SU-DHL-6 (cell line): Measurements from ENCODE around the gene MARCKSL1.
A peak's percentile ranks its signal among the peaks of the same experiment; 100 is the strongest.

ENCODE experiments used
- H2AFZ ChIP-seq: fragments of 200-600 bp; sonication (generic); 2 replicates; pipeline ENCODE4 v1.6.1; 2014; ENCODE audit warnings: low read depth, mild to moderate bottlenecking, moderate library complexity, mixed read lengths, antibody characterized with exemption, low read length; ENCODE audit not compliant: severe bottlenecking
- H3F3A ChIP-seq: fragments of 200-600 bp; shearing (Covaris generic); 2 replicates; pipeline ENCODE4 v1.6.0; 2016; ENCODE audit warnings: antibody characterized with exemption, mild to moderate bottlenecking; ENCODE audit not compliant: insufficient read depth
- H3K27ac ChIP-seq: fragments of 200-600 bp; sonication (generic); 2 replicates; pipeline ENCODE4 v1.5.1; 2016; ENCODE audit warnings: low read depth, mild to moderate bottlenecking, low read length, moderate library complexity, mixed read lengths
- H3K27me3 ChIP-seq: fragments of 200-600 bp; sonication (generic), shearing (Covaris generic); 2 replicates; pipeline ENCODE4 v1.6.0; 2014; ENCODE audit warnings: mild to moderate bottlenecking, low read length
- H3K36me3 ChIP-seq: fragments of 200-600 bp; sonication (generic); 2 replicates; pipeline ENCODE4 v1.6.1; 2014; ENCODE audit warnings: mild to moderate bottlenecking, low read length, mixed read lengths
- H3K4me2 ChIP-seq: fragments of 300-600, 200-600 bp; shearing (Covaris generic), sonication (generic); 2 replicates; pipeline ENCODE4 v1.6.0; 2014; ENCODE audit warnings: low read length, low read depth, mild to moderate bottlenecking; ENCODE audit not compliant: poor library complexity, severe bottlenecking
- H3K4me3 ChIP-seq: fragments of 200-600 bp; sonication (generic); 2 replicates; pipeline ENCODE4 v1.5.1; 2014; ENCODE audit warnings: antibody characterized with exemption, low read length, mild to moderate bottlenecking, mixed read lengths; ENCODE audit not compliant: insufficient read depth, poor library complexity, severe bottlenecking
- H3K79me2 ChIP-seq: fragments of 200-600 bp; sonication (generic); 2 replicates; pipeline ENCODE4 v1.6.1; 2014; ENCODE audit warnings: mild to moderate bottlenecking, low read length, moderate library complexity; ENCODE audit not compliant: insufficient read depth
- H3K9ac ChIP-seq: fragments of 200-600 bp; sonication (generic); 2 replicates; pipeline ENCODE4 v1.7.0; 2014; ENCODE audit warnings: mild to moderate bottlenecking, low read length
- H3K9me2 ChIP-seq: fragments of 200-600 bp; sonication (generic); replicated peaks from 2 replicates; pipeline ENCODE4 v1.6.1; 2014; ENCODE audit warnings: low read length; ENCODE audit not compliant: insufficient read depth
- H3K9me3 ChIP-seq: fragments of 200-600 bp; sonication (generic); 2 replicates; pipeline ENCODE4 v1.6.1; 2014; ENCODE audit warnings: low read length, mixed read lengths; ENCODE audit not compliant: insufficient read depth
- H4K20me1 ChIP-seq: fragments of 200-600 bp; sonication (generic); 2 replicates; pipeline ENCODE4 v1.6.1; 2014; ENCODE audit warnings: low read depth, mild to moderate bottlenecking, antibody characterized with exemption, low read length, moderate library complexity, mixed read lengths
- EZH2phosphoT487 ChIP-seq: fragments of 200-600 bp; sonication (generic), shearing (Covaris generic); conservative IDR thresholded peaks from 2 replicates; pipeline ENCODE4 v1.6.1; 2018; ENCODE audit warnings: mild to moderate bottlenecking, antibody characterized with exemption, low read length, moderate library complexity, mixed read lengths
- TF ChIP-seq, protein P1 (sequence below): fragments of 200-600 bp; sonication (generic); IDR thresholded peaks from one replicate; pipeline ENCODE4 v1.5.1; 2017; ENCODE audit warnings: antibody characterized with exemption, mild to moderate bottlenecking, low read length, moderate library complexity; ENCODE audit not compliant: insufficient read depth, poor library complexity, severe bottlenecking

MARCKSL1 gene

GRCh38 chr1:32334864-32335534 is 1.0 kb downstream of the MARCKSL1 start:
- Histone ChIP-seq H3K79me2 (peaks cover 10% of the 10 kb centered on the region; the same call in 1 of the 2 replicates), H3K9ac (peak overlapping the region; percentile 66), H2AFZ (no peak overlapping the region), H3K4me3 (peak overlapping the region; percentile 91), H3K9me3 (no peaks in the 10 kb centered on the region), H3K27ac (peak overlapping the region; percentile 68), H3K27me3 (no peaks in the 10 kb centered on the region), H3K9me2 (no peaks in the 10 kb centered on the region), H3K4me2 (peak overlapping the region; percentile 62), H3K36me3 (no peaks in the 10 kb centered on the region; the same call in 1 of the 2 replicates), H3F3A (peaks cover 39% of the 10 kb centered on the region), H4K20me1 (no peaks in the 10 kb centered on the region)
- TF ChIP-seq, protein P1, sequence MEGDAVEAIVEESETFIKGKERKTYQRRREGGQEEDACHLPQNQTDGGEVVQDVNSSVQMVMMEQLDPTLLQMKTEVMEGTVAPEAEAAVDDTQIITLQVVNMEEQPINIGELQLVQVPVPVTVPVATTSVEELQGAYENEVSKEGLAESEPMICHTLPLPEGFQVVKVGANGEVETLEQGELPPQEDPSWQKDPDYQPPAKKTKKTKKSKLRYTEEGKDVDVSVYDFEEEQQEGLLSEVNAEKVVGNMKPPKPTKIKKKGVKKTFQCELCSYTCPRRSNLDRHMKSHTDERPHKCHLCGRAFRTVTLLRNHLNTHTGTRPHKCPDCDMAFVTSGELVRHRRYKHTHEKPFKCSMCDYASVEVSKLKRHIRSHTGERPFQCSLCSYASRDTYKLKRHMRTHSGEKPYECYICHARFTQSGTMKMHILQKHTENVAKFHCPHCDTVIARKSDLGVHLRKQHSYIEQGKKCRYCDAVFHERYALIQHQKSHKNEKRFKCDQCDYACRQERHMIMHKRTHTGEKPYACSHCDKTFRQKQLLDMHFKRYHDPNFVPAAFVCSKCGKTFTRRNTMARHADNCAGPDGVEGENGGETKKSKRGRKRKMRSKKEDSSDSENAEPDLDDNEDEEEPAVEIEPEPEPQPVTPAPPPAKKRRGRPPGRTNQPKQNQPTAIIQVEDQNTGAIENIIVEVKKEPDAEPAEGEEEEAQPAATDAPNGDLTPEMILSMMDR: peak; percentile 79
- no peak for TF ChIP-seq EZH2phosphoT487

GRCh38 chr1:32334274-32334861 is 1.7 kb downstream of the MARCKSL1 start:
- Histone ChIP-seq H3K79me2 (peaks cover 10% of the 10 kb centered on the region; the same call in 1 of the 2 replicates), H3K9ac (peak overlapping the region; percentile 66), H3F3A (peaks cover 39% of the 10 kb centered on the region), H4K20me1 (no peaks in the 10 kb centered on the region), H3K4me3 (peak overlapping the region; percentile 91), H3K9me3 (no peaks in the 10 kb centered on the region), H2AFZ (no peak overlapping the region), H3K27me3 (no peaks in the 10 kb centered on the region), H3K27ac (peak overlapping the region; percentile 68), H3K4me2 (peak overlapping the region; percentile 62), H3K36me3 (peaks cover under 1% of the 10 kb centered on the region; the same call in 1 of the 2 replicates), H3K9me2 (no peaks in the 10 kb centered on the region)
- TF ChIP-seq, protein P1: no peak
- no peak for TF ChIP-seq EZH2phosphoT487

DNA sequence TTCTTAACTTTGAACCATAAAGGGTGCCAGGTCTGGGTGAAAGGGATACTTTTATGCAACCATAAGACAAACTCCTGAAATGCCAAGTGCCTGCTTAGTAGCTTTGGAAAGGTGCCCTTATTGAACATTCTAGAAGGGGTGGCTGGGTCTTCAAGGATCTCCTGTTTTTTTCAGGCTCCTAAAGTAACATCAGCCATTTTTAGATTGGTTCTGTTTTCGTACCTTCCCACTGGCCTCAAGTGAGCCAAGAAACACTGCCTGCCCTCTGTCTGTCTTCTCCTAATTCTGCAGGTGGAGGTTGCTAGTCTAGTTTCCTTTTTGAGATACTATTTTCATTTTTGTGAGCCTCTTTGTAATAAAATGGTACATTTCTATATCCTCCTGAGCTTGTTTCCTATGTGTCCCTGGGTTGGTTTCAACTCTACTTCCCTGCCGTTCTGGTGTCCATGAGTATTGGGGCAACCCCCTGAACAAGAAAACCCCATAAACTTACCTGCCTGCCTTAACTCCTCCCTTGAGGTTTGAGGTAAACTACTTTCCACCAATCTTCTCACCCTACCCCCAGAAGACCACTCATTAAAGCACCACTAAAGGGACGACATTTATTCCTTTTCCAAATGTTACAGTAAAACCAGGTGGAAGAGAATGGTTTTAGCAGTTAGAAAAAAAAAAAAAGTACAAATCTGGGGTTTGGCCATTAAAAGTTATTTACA is 2.6 kb downstream of the MARCKSL1 start:
- TF ChIP-seq EZH2phosphoT487: no peak
- TF ChIP-seq, protein P1: no peak
- no peaks in the 10 kb centered on the region for H3K9me2 ChIP-seq
- no peaks in the 10 kb centered on the region for H4K20me1 ChIP-seq
- peaks cover 2% of the 10 kb centered on the region for H3K36me3 ChIP-seq
- peak overlapping the region; percentile 62 for H3K4me2 ChIP-seq
- H3K27me3 ChIP-seq: no peaks in the 10 kb centered on the region
- no peak overlapping the region for H2AFZ ChIP-seq
- H3F3A ChIP-seq: peaks cover 43% of the 10 kb centered on the region
- peak overlapping the region; percentile 68 for H3K27ac ChIP-seq
- peak overlapping the region; percentile 66 for H3K9ac ChIP-seq
- H3K4me3 ChIP-seq: no peak overlapping the region
- H3K79me2 ChIP-seq: peaks cover 10% of the 10 kb centered on the region; the same call in 1 of the 2 replicates
- H3K9me3 ChIP-seq: no peaks in the 10 kb centered on the region
